Activated naive CD4-positive, alpha-beta T cell treated with anti-CD3 and anti-CD28 coated beads, Interleukin-2, amount 10 ng/mL, durations not matched to agents 7 days and 5 days (primary cell): ENCODE measurements around the gene SPDYE6.

Experiments
- CTCF ChIA-PET: fragments of 350-600 bp; sonication (Branson Sonifier 250); formaldehyde crosslinking; loops from one replicate; lab custom pipeline; 2021; ENCODE audit warnings: antibody characterized with exemption; lab: Charles Lee
- DNase-seq: peaks from one replicate; pipeline ENCODE4 v3.0.0-alpha.2; 2020
- H3K27ac Mint-ChIP-seq: one replicate; pipeline ENCODE4 v1.8.0; 2021; ENCODE audit warnings: mild to moderate bottlenecking, moderate library complexity, mixed read lengths
- H3K27me3 Mint-ChIP-seq: one replicate; pipeline ENCODE4 v1.8.0; 2021; ENCODE audit warnings: mild to moderate bottlenecking, mixed read lengths
- H3K36me3 Mint-ChIP-seq: one replicate; pipeline ENCODE4 v1.8.0; 2021; ENCODE audit warnings: mixed read lengths
- H3K4me1 Mint-ChIP-seq: one replicate; pipeline ENCODE4 v1.8.0; 2021; ENCODE audit warnings: mixed read lengths
- H3K4me3 Mint-ChIP-seq: one replicate; pipeline ENCODE4 v1.8.0; 2021; ENCODE audit warnings: mild to moderate bottlenecking, moderate library complexity, mixed read lengths
- H3K9me3 Mint-ChIP-seq: one replicate; pipeline ENCODE4 v1.8.0; 2021; ENCODE audit warnings: mixed read lengths

The SPDYE6 gene

GRCh38 chr7:102296514-102296913, 59.7 kb downstream of the SPDYE6 start:
- no peaks in the 10 kb centered on the region for H3K36me3 Mint-ChIP-seq
- H3K4me1 Mint-ChIP-seq, result peaks cover 4% of the 10 kb centered on the region
- DNase-seq, result no peak
- H3K9me3 Mint-ChIP-seq, result no peaks in the 10 kb centered on the region
- H3K4me3 Mint-ChIP-seq, result no peak overlapping the region
- CTCF ChIA-PET, result no interaction called here
- H3K27me3 Mint-ChIP-seq, result peaks cover 38% of the 10 kb centered on the region
- no peak overlapping the region for H3K27ac Mint-ChIP-seq

GRCh38 chr7:102296179-102296438, 60.1 kb downstream of the SPDYE6 start:
- no peaks in the 10 kb centered on the region for H3K36me3 Mint-ChIP-seq
- CTCF ChIA-PET, result no interaction called here
- H3K27ac Mint-ChIP-seq, result no peak overlapping the region
- no peaks in the 10 kb centered on the region for H3K9me3 Mint-ChIP-seq
- peaks cover 42% of the 10 kb centered on the region for H3K27me3 Mint-ChIP-seq
- H3K4me3 Mint-ChIP-seq, result no peak overlapping the region
- no peak for DNase-seq
- H3K4me1 Mint-ChIP-seq, result peaks cover 8% of the 10 kb centered on the region
